ENCODE results near the gene CTU1.

- no peak for TF ChIP-seq CTCF (IDR thresholded peaks at IDR 0.05; ENCODE audit: low read depth, low read length)
- TF ChIP-seq, protein P1, sequence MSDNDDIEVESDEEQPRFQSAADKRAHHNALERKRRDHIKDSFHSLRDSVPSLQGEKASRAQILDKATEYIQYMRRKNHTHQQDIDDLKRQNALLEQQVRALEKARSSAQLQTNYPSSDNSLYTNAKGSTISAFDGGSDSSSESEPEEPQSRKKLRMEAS (IDR thresholded peaks at IDR 0.05; ENCODE audit: low read depth, low read length) = no peak
- TF ChIP-seq POLR2A (IDR thresholded peaks at IDR 0.05; ENCODE audit: extremely low read depth, insufficient read length) = no peak
- TF ChIP-seq MYC (IDR thresholded peaks at IDR 0.05; ENCODE audit: low read depth, low read length) = no peak
Observed at GRCh38 chr19:51124216-51124615, 16.0 kb upstream of the CTU1 start.
